ENCODE results near the gene SEPTIN2.

Gene SEPTIN2

GRCh38 chr2:241304039-241304670 lies 11.6 kb upstream of the SEPTIN2 start:
- H3K4me3 ChIP-seq (ENCODE audit: low read depth, low read length): no peak overlapping the region
- in situ Hi-C loops (cut with HindIII; ENCODE audit: low sequenced_read_pairs): no loop called here
- no peak for TF ChIP-seq CTCF (IDR thresholded peaks at IDR 0.05; ENCODE audit: low read depth, low read length)
- DNase-seq (ENCODE audit: low read depth, low spot score): no peak

DNA sequence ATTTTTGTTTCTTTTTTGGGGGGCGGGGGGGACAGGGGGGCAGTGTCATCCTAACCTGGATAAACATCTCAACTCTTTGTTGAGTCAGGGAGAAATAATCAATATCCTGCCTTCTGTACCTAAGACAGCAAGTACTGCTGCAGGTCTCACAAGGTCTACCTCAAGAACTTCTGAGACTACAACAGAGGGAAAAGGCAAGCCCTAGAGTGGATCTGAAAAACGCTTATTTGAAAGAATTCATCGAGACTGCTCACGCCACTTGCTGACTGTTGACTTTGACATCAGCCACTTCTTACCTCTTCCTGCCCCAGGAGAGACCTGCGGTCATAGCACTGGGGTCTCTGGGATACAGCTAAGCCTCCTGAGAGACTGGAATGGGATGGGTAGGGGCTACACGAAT lies 8.7 kb upstream of the SEPTIN2 start:
- in situ Hi-C loops (cut with HindIII; ENCODE audit: low sequenced_read_pairs): no loop called here
- H3K4me3 ChIP-seq (ENCODE audit: low read depth, low read length): no peak overlapping the region
- no peak for TF ChIP-seq CTCF (IDR thresholded peaks at IDR 0.05; ENCODE audit: low read depth, low read length)
- no peak for DNase-seq (ENCODE audit: low read depth, low spot score)

DNA sequence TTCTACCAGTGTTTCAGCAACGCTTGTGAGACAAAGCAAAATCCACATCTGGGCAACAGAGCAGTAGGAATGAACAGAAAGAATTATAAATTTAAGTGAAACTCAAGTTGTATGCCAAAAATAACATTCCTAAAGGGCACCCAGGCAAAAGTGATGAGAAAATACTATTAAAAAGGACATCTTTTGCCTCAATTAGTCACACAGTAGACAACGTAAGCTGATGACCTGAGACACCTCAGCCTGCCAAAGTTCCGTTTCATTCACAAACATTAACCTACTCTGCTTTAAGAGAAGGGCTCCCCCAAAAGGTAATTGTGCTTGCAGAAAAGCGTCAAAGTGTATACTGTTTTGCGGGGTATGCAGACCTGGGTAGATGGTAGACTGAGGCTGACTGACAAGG lies 7.5 kb upstream of the SEPTIN2 start:
- peak; percentile 36 for DNase-seq (ENCODE audit: low read depth, low spot score)
- H3K4me3 ChIP-seq (ENCODE audit: low read depth, low read length): no peak overlapping the region
- in situ Hi-C loops (cut with HindIII; ENCODE audit: low sequenced_read_pairs): no loop called here
- TF ChIP-seq CTCF (IDR thresholded peaks at IDR 0.05; ENCODE audit: low read depth, low read length): no peak

GRCh38 chr2:241308832-241309500 lies 6.8 kb upstream of the SEPTIN2 start:
- no peak overlapping the region for H3K4me3 ChIP-seq (ENCODE audit: low read depth, low read length)
- in situ Hi-C loops (cut with HindIII; ENCODE audit: low sequenced_read_pairs): no loop called here
- no peak for DNase-seq (ENCODE audit: low read depth, low spot score)
- TF ChIP-seq CTCF (IDR thresholded peaks at IDR 0.05; ENCODE audit: low read depth, low read length): no peak

DNA sequence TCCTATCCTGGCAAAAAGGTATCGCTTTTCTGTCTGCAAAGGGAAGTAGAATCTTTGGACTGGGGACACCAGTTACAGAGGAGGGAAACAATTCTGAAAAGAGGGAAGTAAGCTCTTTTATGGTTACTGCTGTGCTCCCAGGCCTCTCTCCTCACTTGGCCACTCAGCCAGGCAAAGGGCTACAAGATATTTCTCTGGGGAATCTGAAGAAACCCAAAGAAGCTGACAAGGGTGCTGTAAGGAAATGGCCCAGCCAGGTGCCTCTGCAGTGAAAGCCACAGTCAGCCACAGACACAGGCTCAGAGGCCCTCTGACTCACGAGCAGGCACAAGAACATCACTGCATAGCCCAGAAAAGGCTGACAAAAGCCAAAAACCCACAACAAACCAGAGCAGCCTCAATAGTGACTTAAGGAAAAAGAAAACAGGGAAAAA lies 6.0 kb upstream of the SEPTIN2 start:
- no peak overlapping the region for H3K4me3 ChIP-seq (ENCODE audit: low read depth, low read length)
- in situ Hi-C loops (cut with HindIII; ENCODE audit: low sequenced_read_pairs): no loop called here
- peak; percentile 66 for DNase-seq (ENCODE audit: low read depth, low spot score)
- no peak for TF ChIP-seq CTCF (IDR thresholded peaks at IDR 0.05; ENCODE audit: low read depth, low read length)

DNA sequence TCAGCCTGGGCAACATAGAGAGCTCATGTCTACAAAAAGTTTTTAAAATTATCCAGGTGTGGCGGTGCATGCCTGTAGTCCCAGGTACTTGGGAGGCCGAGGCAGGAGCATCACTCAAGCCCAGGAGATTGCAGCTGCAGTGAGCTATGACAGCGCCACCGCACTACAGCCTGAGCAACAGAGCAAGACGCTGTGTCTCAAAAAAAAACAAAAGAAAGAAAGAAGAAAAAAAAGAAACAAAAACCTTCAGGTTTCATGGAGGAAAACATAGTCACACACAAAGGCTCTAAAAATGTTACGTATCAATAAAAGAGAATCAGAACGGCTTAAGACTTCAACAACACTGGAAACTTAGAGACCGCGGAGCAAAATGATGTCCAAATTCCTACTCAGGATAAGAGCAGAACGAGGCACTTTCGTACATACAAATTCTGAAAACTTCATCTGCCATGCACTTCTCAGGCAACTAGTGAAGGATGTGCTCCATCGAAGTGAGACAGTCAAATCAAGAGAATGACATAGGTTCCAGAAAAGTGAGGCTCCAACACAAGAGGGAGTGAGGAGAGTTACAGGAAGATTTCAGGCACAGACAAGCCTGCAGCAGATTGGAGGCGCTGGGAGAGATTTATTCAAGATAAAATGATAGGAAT lies 4.7 kb upstream of the SEPTIN2 start:
- DNase-seq (ENCODE audit: low read depth, low spot score): no peak
- no peak for TF ChIP-seq CTCF (IDR thresholded peaks at IDR 0.05; ENCODE audit: low read depth, low read length)
- no peak overlapping the region for H3K4me3 ChIP-seq (ENCODE audit: low read depth, low read length)
- in situ Hi-C loops (cut with HindIII; ENCODE audit: low sequenced_read_pairs): no loop called here

Measured in astrocyte of the spinal cord (primary cell).